ENCODE data around the gene PSORS1C1. TPM values are rescaled to one million over a fixed set of nuclear protein-coding genes. Genes with fewer than 3 reads are reported as not detected.
A peak's percentile ranks its signal among the peaks of the same experiment; 100 is the strongest.
"Not testable (repeated sequence)": the region's sequence is repeated elsewhere in the genome, so short reads cannot be mapped to it uniquely, and the experiment has no call there.

The PSORS1C1 gene
- total RNA-seq, 1 donor from 2014 or later, result 0.93 TPM

DNA sequence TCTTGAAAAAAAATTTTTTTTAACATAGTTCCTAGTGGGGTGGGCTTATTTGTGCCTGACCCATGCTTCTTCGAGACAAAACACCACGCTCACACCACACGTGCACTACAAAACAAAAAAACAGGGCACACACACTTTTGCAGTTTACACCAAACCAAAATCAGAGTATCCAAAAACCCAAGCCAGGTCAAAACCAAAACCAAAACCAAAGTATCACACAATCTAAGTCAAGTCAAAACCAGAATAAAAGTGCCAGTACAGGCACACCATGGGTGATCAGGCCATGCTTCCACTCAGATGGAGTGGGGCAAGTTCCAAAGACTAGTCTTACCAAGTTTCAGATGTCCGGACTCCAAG is 71.1 kb downstream of the PSORS1C1 start:
- H3K9me3 Mint-ChIP-seq; intact Hi-C loops (cut with micrococcal nuclease); DNase-seq; CTCF ChIA-PET; H3K27me3 Mint-ChIP-seq; H3K36me3 Mint-ChIP-seq (ENCODE audit: low read depth): not testable (repeated sequence)
- Mint-ChIP-seq H3K27ac (peak overlapping the region; percentile 93), H3K4me1 (peaks cover 22% of the 10 kb centered on the region), H3K4me3 (peak overlapping the region; percentile 79)
- POLR2A ChIA-PET, result interaction anchor here (0.6 to 1.0 kb wide), 2 partner anchors 20 to 146 kb away, joined by 3 to 7 read pairs; no protein-coding TSS in a partner anchor
- peak; percentile 37 for ATAC-seq (ENCODE audit: low read depth)

- Mint-ChIP-seq H3K9me3 (no peaks in the 10 kb centered on the region), H3K27me3 (no peaks in the 10 kb centered on the region), H3K27ac (peak overlapping the region; percentile 93), H3K4me3 (peak overlapping the region; percentile 79), H3K4me1 (peaks cover 21% of the 10 kb centered on the region), H3K36me3 (ENCODE audit: low read depth) (peaks cover 2% of the 10 kb centered on the region)
- peak; percentile 45 for ATAC-seq (ENCODE audit: low read depth)
- TF ChIP-seq, protein P1, sequence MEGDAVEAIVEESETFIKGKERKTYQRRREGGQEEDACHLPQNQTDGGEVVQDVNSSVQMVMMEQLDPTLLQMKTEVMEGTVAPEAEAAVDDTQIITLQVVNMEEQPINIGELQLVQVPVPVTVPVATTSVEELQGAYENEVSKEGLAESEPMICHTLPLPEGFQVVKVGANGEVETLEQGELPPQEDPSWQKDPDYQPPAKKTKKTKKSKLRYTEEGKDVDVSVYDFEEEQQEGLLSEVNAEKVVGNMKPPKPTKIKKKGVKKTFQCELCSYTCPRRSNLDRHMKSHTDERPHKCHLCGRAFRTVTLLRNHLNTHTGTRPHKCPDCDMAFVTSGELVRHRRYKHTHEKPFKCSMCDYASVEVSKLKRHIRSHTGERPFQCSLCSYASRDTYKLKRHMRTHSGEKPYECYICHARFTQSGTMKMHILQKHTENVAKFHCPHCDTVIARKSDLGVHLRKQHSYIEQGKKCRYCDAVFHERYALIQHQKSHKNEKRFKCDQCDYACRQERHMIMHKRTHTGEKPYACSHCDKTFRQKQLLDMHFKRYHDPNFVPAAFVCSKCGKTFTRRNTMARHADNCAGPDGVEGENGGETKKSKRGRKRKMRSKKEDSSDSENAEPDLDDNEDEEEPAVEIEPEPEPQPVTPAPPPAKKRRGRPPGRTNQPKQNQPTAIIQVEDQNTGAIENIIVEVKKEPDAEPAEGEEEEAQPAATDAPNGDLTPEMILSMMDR (IDR thresholded peaks at IDR 0.05), result no peak
- DNase-seq, result no peak
- intact Hi-C loops (cut with micrococcal nuclease), result no loop called here
- ChIA-PET POLR2A (interaction anchor here (0.6 to 1.5 kb wide), 7 partner anchors 12 to 1620 kb away, joined by 3 to 10 read pairs (median 5); partner anchors contain the start of gene TCF19), CTCF (interaction anchor here (0.7 to 1.3 kb wide), 2 partner anchors 10 to 12 kb away, joined by 3 to 4 read pairs; no protein-coding TSS in a partner anchor)
Measured at GRCh38 chr6:31186052-31186734, 71.6 kb downstream of the PSORS1C1 start.

DNA sequence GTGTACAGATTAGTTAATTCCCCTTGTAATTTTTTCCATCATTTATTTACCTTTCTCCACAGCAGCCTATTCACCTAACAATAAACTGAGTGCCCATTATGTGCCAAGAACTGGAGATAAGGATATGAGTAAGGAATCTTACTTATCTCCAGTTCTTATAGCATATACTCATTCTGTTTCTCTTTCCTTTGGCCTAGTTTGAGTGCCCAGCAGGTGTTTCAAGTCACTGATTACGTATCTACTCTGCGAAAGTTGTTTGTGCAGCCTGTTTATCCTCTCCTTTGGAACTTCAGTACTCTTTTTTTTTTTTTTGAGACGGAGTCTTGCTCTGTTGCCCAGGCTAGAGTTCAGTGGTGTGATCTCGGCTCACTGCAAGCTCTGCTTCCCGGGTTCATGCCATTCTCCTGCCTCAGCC is 73.2 kb downstream of the PSORS1C1 start:
- Mint-ChIP-seq H3K27ac (peak overlapping the region; percentile 53), H3K27me3 (no peaks in the 10 kb centered on the region), H3K4me3 (no peak overlapping the region), H3K9me3 (no peaks in the 10 kb centered on the region), H3K4me1 (peaks cover 23% of the 10 kb centered on the region), H3K36me3 (ENCODE audit: low read depth) (peaks cover 2% of the 10 kb centered on the region)
- ChIA-PET CTCF (interaction anchor here (1.3 kb wide), 1 partner anchor 8 kb away, joined by 4 read pairs; no protein-coding TSS in a partner anchor), POLR2A (interaction anchor here (0.6 to 1.5 kb wide), 8 partner anchors 9 to 1466 kb away, joined by 3 to 5 read pairs (median 4); partner anchors contain the start of gene TCF19)
- no peak for DNase-seq
- intact Hi-C loops (cut with micrococcal nuclease), result no loop called here
- no peak for ATAC-seq (ENCODE audit: low read depth)
- TF ChIP-seq, protein P1 (IDR thresholded peaks at IDR 0.05), result no peak

GRCh38 chr6:31189223-31189622 is 74.6 kb downstream of the PSORS1C1 start:
- not testable (repeated sequence) for H3K27ac Mint-ChIP-seq, DNase-seq, H3K9me3 Mint-ChIP-seq

More at GRCh38 chr6:31189223-31189622, 74.6 kb downstream of the PSORS1C1 start:
- intact Hi-C loops (cut with micrococcal nuclease); ATAC-seq (ENCODE audit: low read depth); H3K27me3 Mint-ChIP-seq; H3K36me3 Mint-ChIP-seq (ENCODE audit: low read depth); POLR2A ChIA-PET; H3K4me3 Mint-ChIP-seq: not testable (repeated sequence)
- CTCF ChIA-PET, result interaction anchor here (0.7 kb wide), 1 partner anchor 51 kb away, joined by 3 read pairs; the partner anchor contains the start of gene PSORS1C2
- H3K4me1 Mint-ChIP-seq, result peaks cover 26% of the 10 kb centered on the region

Other genes starting within 250 kb of the PSORS1C1 start
- 16.8 and 18.7 TPM in 2 replicates for gene DDR1, start 230.3 kb upstream of the PSORS1C1 start, total RNA-seq
- 37.8 and 42.3 TPM in 2 replicates for gene GTF2H4, start 206.6 kb upstream of the PSORS1C1 start, total RNA-seq
- gene VARS2, start 200.6 kb upstream of the PSORS1C1 start, total RNA-seq, result 39.4 and 47.8 TPM in 2 replicates
- gene SFTA2, start 182.6 kb upstream of the PSORS1C1 start, total RNA-seq, result not detected in 2 replicates
- gene MUCL3, start 173.8 kb upstream of the PSORS1C1 start, total RNA-seq, result not detected in 2 replicates
- not detected in 2 replicates for gene MUC21, start 131.1 kb upstream of the PSORS1C1 start, total RNA-seq
- gene MUC22, start 104.3 kb upstream of the PSORS1C1 start, total RNA-seq, result not detected in 2 replicates
- not detected in 2 replicates for gene C6orf15, start 2.2 kb upstream of the PSORS1C1 start, total RNA-seq
- gene CDSN, start 5.6 kb downstream of the PSORS1C1 start, total RNA-seq, result not detected in 2 replicates
- not detected in 2 replicates for gene PSORS1C2, start 24.3 kb downstream of the PSORS1C1 start, total RNA-seq
- gene CCHCR1, start 43.0 kb downstream of the PSORS1C1 start, total RNA-seq, result 32.3 and 37.6 TPM in 2 replicates
- gene TCF19, start 43.8 kb downstream of the PSORS1C1 start, total RNA-seq, result 17.3 TPM in 2 replicates
- 2.3 and 4.7 TPM in 2 replicates for gene POU5F1, start 55.9 kb downstream of the PSORS1C1 start, total RNA-seq
- gene HLA-C, start 157.3 kb downstream of the PSORS1C1 start, total RNA-seq, result 762 and 793 TPM in 2 replicates
- 3,667 and 3,668 TPM in 2 replicates for gene HLA-B, start 242.4 kb downstream of the PSORS1C1 start, total RNA-seq

Data from activated B cell treated with CpG ODN at 0.5 μM for 24 hours (primary cell).